HepG2 (cell line): ENCODE measurements around the gene HAPLN2. TPM values are rescaled to one million over a fixed set of nuclear protein-coding genes. Genes with fewer than 3 reads are reported as not detected.

Experiments used
- DDIT3 ChIP-seq: sonication (generic); formaldehyde crosslinking; IDR thresholded peaks from 2 replicates; pipeline ENCODE4 v1.4.0; 2020; ENCODE audit warnings: mild to moderate bottlenecking, missing genetic modification reagents
- HIC2 ChIP-seq: sonication (generic); formaldehyde crosslinking; IDR thresholded peaks from 2 replicates; pipeline ENCODE4 v1.9.0; 2022; ENCODE audit warnings: low read depth, missing genetic modification reagents
- HMGA1 ChIP-seq: sonication (generic); formaldehyde crosslinking; conservative IDR thresholded peaks from 2 replicates; pipeline ENCODE4 v1.4.0; 2020; ENCODE audit warnings: missing genetic modification reagents
- HNF1B ChIP-seq: sonication (generic); formaldehyde crosslinking; IDR thresholded peaks from 2 replicates; pipeline ENCODE4 v1.5.1; 2020; ENCODE audit warnings: mild to moderate bottlenecking, moderate library complexity, missing genetic modification reagents
- KDM2A ChIP-seq: sonication (generic); formaldehyde crosslinking; IDR thresholded peaks from 2 replicates; pipeline ENCODE4 v1.4.0; 2020; ENCODE audit warnings: low read depth, missing genetic modification reagents, borderline replicate concordance
- KLF9 ChIP-seq: IDR thresholded peaks from 2 replicates; pipeline ENCODE4 v1.6.1; 2016; ENCODE audit warnings: low read depth
- MED1 ChIP-seq: sonication (generic); formaldehyde crosslinking; IDR thresholded peaks from 2 replicates; pipeline ENCODE4 v1.4.0; 2020; ENCODE audit warnings: missing genetic modification reagents
- SNAPC4 ChIP-seq: sonication (generic); formaldehyde crosslinking; IDR thresholded peaks from 2 replicates; pipeline ENCODE4 v1.4.0; 2020; ENCODE audit warnings: mild to moderate bottlenecking, missing genetic modification reagents
- SP4 ChIP-seq: sonication (generic); formaldehyde crosslinking; IDR thresholded peaks from 2 replicates; pipeline ENCODE4 v1.8.1; 2023; ENCODE audit warnings: mild to moderate bottlenecking, missing genetic modification reagents
- SPEN ChIP-seq: sonication (generic); formaldehyde crosslinking; IDR thresholded peaks from 2 replicates; pipeline ENCODE4 v1.5.1; 2020; ENCODE audit warnings: low read depth, mild to moderate bottlenecking, missing genetic modification reagents
- ZNF180 ChIP-seq: sonication (generic); formaldehyde crosslinking; IDR thresholded peaks from 2 replicates; pipeline ENCODE4 v1.4.0; 2020; ENCODE audit warnings: low read depth, missing genetic modification reagents, borderline replicate concordance
- ZNF557 ChIP-seq: sonication (generic); formaldehyde crosslinking; IDR thresholded peaks from 2 replicates; pipeline ENCODE4 v1.4.0; 2020; ENCODE audit warnings: missing genetic modification reagents
- ZNF605 ChIP-seq: sonication (generic); formaldehyde crosslinking; IDR thresholded peaks from 2 replicates; pipeline ENCODE4 v1.8.0; 2022; ENCODE audit warnings: mild to moderate bottlenecking, missing genetic modification reagents
- ZNF7 ChIP-seq: IDR thresholded peaks from 2 replicates; pipeline ENCODE4 v1.6.1; 2016; ENCODE audit warnings: missing biosample characterization, missing genetic modification reagents
- ZNF776 ChIP-seq: sonication (generic); formaldehyde crosslinking; IDR thresholded peaks from 2 replicates; pipeline ENCODE4 v1.4.0; 2020; ENCODE audit warnings: mild to moderate bottlenecking, missing genetic modification reagents
- polyA plus RNA-seq, 8 experiments: library from polyadenylated mRNA; depleted of rRNA in 3 of 8; stranded (reverse) in 7 of 8; unstranded in 1 of 8; fragments of >200 nt; fragmentation: Illumina TruSeq in 4 of 8; extraction: Trizol in 4 of 8; gene quantifications; 2 replicates each; pipeline versions ENCODE4 v1.2.1 to v1.2.3, GENCODE V29; 2011 to 2016; ENCODE audit warnings: low read depth in 4 of 8, missing spikeins in 1 of 8, mixed read lengths in 1 of 8; ENCODE audit not compliant: insufficient read depth in 1 of 8
- total RNA-seq, 5 experiments: library from RNA; depleted of rRNA; stranded (reverse); fragments of >200 nt; fragmentation: Illumina TruSeq; extraction: Trizol; gene quantifications; 2 replicates each; pipeline ENCODE4 v1.2.3, GENCODE V29; 2016; ENCODE audit warnings: low read depth in 1 of 5
- TF ChIP-seq, protein P1 (sequence below): IDR thresholded peaks from 2 replicates; pipeline ENCODE4 v1.6.1; 2016; ENCODE audit warnings: mild to moderate bottlenecking, missing biosample characterization, missing genetic modification reagents

Gene HAPLN2
- total and polyA plus RNA-seq, 2 of the 13 experiments (the other 11 are each of a cell fraction or from before 2014, with no cell fraction given): not detected

DNA sequence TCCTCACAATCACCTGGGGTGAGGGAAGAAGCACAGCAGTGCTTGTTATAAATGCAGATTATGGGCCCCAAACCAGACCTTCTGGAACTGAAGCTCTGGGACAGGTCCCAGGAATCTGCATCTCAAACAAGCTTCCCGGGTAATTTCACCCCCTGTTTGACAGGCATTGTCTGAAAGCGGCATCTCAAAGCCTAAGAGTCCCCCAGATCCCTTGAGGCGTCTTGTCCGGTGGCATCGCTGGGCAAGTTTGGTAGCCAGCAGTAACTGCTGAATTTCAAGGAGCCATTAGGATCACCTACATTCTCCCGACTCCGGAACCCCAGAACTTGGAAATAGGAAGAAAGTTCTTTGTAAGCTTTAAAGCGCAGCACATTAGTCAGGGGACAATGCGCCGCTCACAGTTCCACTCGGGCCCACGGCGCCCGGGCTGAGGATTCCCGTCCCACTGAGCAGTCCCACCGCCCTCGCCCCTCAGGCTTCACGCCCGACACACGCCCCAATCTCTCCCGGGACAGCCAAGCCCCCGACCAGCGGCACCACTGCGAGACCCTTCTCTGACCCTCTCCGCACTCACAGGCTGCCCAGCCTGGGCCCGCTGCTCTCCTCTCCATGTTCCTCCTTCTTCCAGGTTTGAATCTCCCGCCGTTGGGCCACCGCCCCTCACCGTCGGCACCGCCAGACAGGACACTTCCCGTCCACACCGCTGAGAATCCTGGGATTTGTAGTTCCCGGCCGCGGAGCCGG lies 47.1 kb upstream of the HAPLN2 start, which contains the start of gene IQGAP3 (continued):
- TF ChIP-seq, protein P1, sequence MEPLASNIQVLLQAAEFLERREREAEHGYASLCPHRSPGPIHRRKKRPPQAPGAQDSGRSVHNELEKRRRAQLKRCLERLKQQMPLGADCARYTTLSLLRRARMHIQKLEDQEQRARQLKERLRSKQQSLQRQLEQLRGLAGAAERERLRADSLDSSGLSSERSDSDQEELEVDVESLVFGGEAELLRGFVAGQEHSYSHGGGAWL (CRISPR knock-in tag): 0 out of 2 replicates have a peak, but pooled peaks have one; percentile 49
- TF ChIP-seq ZNF605 (CRISPR knock-in tag) (no peak; the same call in 1 of the 2 replicates), KLF9 (CRISPR knock-in tag) (no peak), ZNF557 (CRISPR knock-in tag) (no peak), KDM2A (CRISPR knock-in tag) (peak; percentile 70; the same call in 1 of the 2 replicates), ZNF180 (CRISPR knock-in tag) (0 out of 2 replicates have a peak, but pooled peaks have one; percentile 61), SPEN (peak; percentile 49; the same call in 1 of the 2 replicates), ZNF7 (CRISPR knock-in tag) (no peak), HNF1B (CRISPR knock-in tag) (peak; percentile 61), HMGA1 (CRISPR knock-in tag) (no peak), SP4 (CRISPR knock-in tag) (peak; percentile 68), MED1 (CRISPR knock-in tag) (no peak), SNAPC4 (CRISPR knock-in tag) (peak; percentile 58; the same call in 1 of the 2 replicates), ZNF776 (CRISPR knock-in tag) (no peak), HIC2 (CRISPR knock-in tag) (no peak), DDIT3 (CRISPR knock-in tag) (no peak)
